SH-SY5Y (cell line): ENCODE measurements around the gene SALL2.

Experiments
- GATA2 ChIP-seq: IDR thresholded peaks from 2 replicates; pipeline ENCODE4 v1.6.1; 2011; ENCODE audit warnings: mild to moderate bottlenecking, low read depth, low read length
- GATA3 ChIP-seq: IDR thresholded peaks from 2 replicates; pipeline ENCODE4 v1.6.1; 2011; ENCODE audit warnings: low read depth, mild to moderate bottlenecking, low read length, moderate library complexity

DNA sequence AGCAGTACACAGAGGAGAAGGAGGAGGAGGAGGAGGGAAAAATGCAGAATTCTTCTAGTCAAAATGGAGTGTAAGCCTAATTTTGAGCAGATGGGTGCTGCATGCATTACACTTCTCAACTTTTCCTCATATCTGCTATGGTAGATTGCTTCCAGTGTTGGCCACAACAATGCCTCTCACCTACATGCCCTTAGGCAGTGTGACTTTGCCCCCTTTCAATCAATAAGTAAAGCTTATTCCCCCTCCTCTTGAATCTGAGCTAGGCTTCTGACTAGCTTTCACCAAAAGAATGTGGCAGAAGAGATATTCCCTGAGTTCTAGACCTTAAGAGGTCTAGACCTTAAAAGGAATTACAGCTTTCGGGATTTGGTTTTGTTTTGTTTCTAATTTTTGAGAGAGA lies 11.8 kb downstream of the SALL2 start:
- TF ChIP-seq GATA2 (no peak), GATA3 (no peak)
